Nephron progenitor cell (in vitro differentiated cells): Measurements from ENCODE around the gene KRTAP19-3.
"Not testable (repeated sequence)": the region's sequence is repeated elsewhere in the genome, so short reads cannot be mapped to it uniquely, and the experiment has no call there.

Experiments used
- DNase-seq: peaks from one replicate; pipeline ENCODE4 v3.0.0; 2021
- H3K27ac Mint-ChIP-seq: 2 replicates; pipeline ENCODE4 v1.8.0; 2021; ENCODE audit warnings: mild to moderate bottlenecking, moderate library complexity, mixed read lengths
- H3K27me3 Mint-ChIP-seq: 2 replicates; pipeline ENCODE4 v1.8.0; 2021; ENCODE audit warnings: mild to moderate bottlenecking, low read depth, mixed read lengths; ENCODE audit not compliant: poor library complexity
- H3K36me3 Mint-ChIP-seq: 2 replicates; pipeline ENCODE4 v1.8.0; 2021; ENCODE audit warnings: low read depth, mixed read lengths
- H3K4me1 Mint-ChIP-seq: 2 replicates; pipeline ENCODE4 v1.8.0; 2021; ENCODE audit warnings: mixed read lengths
- H3K4me3 Mint-ChIP-seq: 2 replicates; pipeline ENCODE4 v1.8.0; 2021; ENCODE audit warnings: mild to moderate bottlenecking, moderate library complexity, mixed read lengths
- H3K9me3 Mint-ChIP-seq: 2 replicates; pipeline ENCODE4 v1.8.0; 2021; ENCODE audit warnings: mild to moderate bottlenecking, moderate library complexity, mixed read lengths
- CTCF ChIP-seq: fragments of 200-600 bp; sonication (generic); IDR thresholded peaks from 2 replicates; pipeline ENCODE4 v1.5.0; 2021; ENCODE audit warnings: antibody characterized with exemption

Gene KRTAP19-3

GRCh38 chr21:30491963-30492428 is at the start of gene KRTAP19-3:
KRTAP19-3 (minus strand) TSS chr21:30492013; CDS start chr21:30491957, 56 bp downstream.
- Mint-ChIP-seq H3K4me3 (no peak within 1 kb of the TSS), H3K4me1 (no peaks in the 10 kb centered on the region), H3K27me3 (no peaks in the 10 kb centered on the region), H3K36me3 (peaks cover 13% of the 10 kb centered on the region), H3K9me3 (peaks cover 30% of the 10 kb centered on the region), H3K27ac (no peak within 1 kb of the TSS)
- TF ChIP-seq CTCF: no peak
- DNase-seq: no peak

- H3K9me3 Mint-ChIP-seq: peaks cover 14% of the 10 kb centered on the region
- peaks cover 5% of the 10 kb centered on the region for H3K27me3 Mint-ChIP-seq
- TF ChIP-seq CTCF: no peak
- H3K4me1 Mint-ChIP-seq: no peaks in the 10 kb centered on the region
- no peak overlapping the region for H3K27ac Mint-ChIP-seq
- no peak overlapping the region for H3K4me3 Mint-ChIP-seq
- DNase-seq: no peak
- no peaks in the 10 kb centered on the region for H3K36me3 Mint-ChIP-seq
Measured at GRCh38 chr21:30518876-30519275, 27.1 kb upstream of the KRTAP19-3 start.

- DNase-seq: no peak
- Mint-ChIP-seq H3K36me3 (no peaks in the 10 kb centered on the region), H3K27ac (no peak overlapping the region), H3K27me3 (peaks cover 5% of the 10 kb centered on the region), H3K4me1 (no peaks in the 10 kb centered on the region), H3K4me3 (no peak overlapping the region), H3K9me3 (peaks cover 11% of the 10 kb centered on the region)
- TF ChIP-seq CTCF: no peak
Measured at GRCh38 chr21:30515681-30516080, 23.9 kb upstream of the KRTAP19-3 start.

- H3K4me3 Mint-ChIP-seq, H3K4me1 Mint-ChIP-seq, H3K36me3 Mint-ChIP-seq, H3K27me3 Mint-ChIP-seq, H3K27ac Mint-ChIP-seq, DNase-seq: not testable (repeated sequence)
- peaks cover 30% of the 10 kb centered on the region for H3K9me3 Mint-ChIP-seq
Measured at GRCh38 chr21:30505621-30506205, 13.9 kb upstream of the KRTAP19-3 start.

- no peak within 1 kb of the TSS for H3K4me3 Mint-ChIP-seq
- no peaks in the 10 kb centered on the region for H3K36me3 Mint-ChIP-seq
- no peak for DNase-seq
- no peaks in the 10 kb centered on the region for H3K4me1 Mint-ChIP-seq
- peaks cover 15% of the 10 kb centered on the region for H3K9me3 Mint-ChIP-seq
- H3K27ac Mint-ChIP-seq: no peak within 1 kb of the TSS
- TF ChIP-seq CTCF: no peak
- peaks cover 2% of the 10 kb centered on the region for H3K27me3 Mint-ChIP-seq
Measured at GRCh38 chr21:30502041-30502440, 10.2 kb upstream of the KRTAP19-3 start, which contains the start of gene KRTAP19-5. KRTAP19-5 (minus strand) TSS chr21:30502141; CDS start chr21:30502090, 51 bp downstream.

- DNase-seq: no peak
- Mint-ChIP-seq H3K36me3 (no peaks in the 10 kb centered on the region), H3K27ac (no peak within 1 kb of the TSS), H3K27me3 (no peaks in the 10 kb centered on the region), H3K9me3 (peaks cover 5% of the 10 kb centered on the region), H3K4me3 (no peak within 1 kb of the TSS), H3K4me1 (no peaks in the 10 kb centered on the region)
- TF ChIP-seq CTCF: no peak
Measured at GRCh38 chr21:30497065-30497464, 5.3 kb upstream of the KRTAP19-3 start, which contains the start of gene KRTAP19-4. KRTAP19-4 (minus strand) TSS chr21:30497165; CDS start chr21:30497110, 55 bp downstream.
